Measurements from ENCODE around the gene SCUBE1.

The SCUBE1 gene

DNA sequence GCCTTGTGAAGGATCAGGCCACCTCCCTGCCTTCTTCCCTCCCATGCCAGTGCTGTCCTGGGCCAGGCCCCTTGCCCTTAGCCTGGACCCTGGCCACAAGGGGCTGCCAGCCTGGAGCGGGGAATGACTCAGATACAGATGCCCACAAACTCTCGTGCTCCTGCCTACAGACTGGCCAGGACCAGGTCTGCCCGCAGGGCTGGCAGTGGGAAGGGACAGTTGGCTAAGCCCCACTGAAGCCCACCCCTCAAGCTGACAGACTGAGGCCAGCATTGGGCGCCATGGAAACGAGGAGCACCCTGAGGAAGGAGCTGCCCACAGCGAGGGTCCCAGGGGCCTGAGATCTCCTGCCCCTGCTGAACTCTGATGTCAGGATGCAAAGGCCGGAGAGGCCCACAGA is 14.1 kb downstream of the SCUBE1 start:
- H3K4me3 ChIP-seq = no peak overlapping the region
- TF ChIP-seq, protein P1, sequence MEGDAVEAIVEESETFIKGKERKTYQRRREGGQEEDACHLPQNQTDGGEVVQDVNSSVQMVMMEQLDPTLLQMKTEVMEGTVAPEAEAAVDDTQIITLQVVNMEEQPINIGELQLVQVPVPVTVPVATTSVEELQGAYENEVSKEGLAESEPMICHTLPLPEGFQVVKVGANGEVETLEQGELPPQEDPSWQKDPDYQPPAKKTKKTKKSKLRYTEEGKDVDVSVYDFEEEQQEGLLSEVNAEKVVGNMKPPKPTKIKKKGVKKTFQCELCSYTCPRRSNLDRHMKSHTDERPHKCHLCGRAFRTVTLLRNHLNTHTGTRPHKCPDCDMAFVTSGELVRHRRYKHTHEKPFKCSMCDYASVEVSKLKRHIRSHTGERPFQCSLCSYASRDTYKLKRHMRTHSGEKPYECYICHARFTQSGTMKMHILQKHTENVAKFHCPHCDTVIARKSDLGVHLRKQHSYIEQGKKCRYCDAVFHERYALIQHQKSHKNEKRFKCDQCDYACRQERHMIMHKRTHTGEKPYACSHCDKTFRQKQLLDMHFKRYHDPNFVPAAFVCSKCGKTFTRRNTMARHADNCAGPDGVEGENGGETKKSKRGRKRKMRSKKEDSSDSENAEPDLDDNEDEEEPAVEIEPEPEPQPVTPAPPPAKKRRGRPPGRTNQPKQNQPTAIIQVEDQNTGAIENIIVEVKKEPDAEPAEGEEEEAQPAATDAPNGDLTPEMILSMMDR (IDR thresholded peaks at IDR 0.05) = no peak
- H3K27ac ChIP-seq = no peak overlapping the region
- DNase-seq (ENCODE audit: low spot score) = no peak

DNA sequence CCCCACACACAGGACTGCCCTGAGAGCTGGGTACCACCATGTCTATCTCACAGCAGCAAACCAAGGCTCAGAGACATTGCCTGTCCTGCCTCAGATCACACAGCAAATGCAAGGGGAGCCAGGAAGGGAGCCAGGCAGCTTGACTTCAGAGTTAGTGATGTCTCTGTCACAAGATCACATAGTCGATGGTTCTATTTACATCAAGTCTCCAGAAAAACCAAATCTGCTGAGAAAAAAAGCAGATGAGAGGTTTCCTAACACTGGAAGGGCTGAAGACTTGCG is 16.1 kb downstream of the SCUBE1 start:
- TF ChIP-seq, protein P1 (IDR thresholded peaks at IDR 0.05) = no peak
- H3K4me3 ChIP-seq = no peak overlapping the region
- no peak overlapping the region for H3K27ac ChIP-seq
- DNase-seq (ENCODE audit: low spot score) = no peak

DNA sequence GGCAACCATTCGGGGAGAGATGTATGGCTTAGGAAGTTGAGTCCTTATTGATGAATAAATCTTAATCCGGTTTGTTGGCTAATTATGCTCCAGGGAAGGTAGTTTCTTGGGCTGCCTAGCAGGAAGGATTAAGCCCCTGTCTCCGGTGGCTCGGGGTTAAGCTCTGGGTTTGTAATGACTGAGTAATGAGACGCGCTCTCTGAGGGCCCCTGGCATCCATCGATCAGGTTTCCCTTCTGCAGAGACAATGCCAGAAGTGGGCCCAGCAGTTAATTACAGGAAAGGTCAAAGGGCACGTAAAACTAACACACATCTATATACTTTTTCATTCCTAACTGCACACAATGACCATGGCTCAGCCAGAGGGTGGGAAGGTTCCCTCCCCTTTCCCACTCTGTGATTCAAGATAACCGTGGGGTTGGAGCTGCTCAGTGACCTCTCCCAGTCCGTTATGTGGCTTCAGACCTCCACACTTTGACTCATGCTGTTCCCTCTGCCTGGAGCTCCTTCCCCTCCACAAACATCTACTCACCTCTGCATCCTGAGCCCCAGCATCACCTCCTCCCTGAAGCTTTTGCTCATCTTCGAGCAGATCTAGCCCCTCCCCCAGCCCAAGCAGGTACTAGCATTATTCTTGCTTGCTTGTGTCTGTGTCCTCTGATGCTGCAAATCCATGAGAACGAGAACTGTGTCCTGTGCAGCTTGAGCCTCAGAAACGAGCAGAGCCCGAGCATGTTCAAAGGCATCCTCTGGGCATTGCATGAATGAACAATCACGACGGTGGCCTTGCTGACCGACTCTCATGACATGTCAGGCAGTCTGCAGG is 16.6 kb downstream of the SCUBE1 start:
- DNase-seq (ENCODE audit: low spot score) = no peak
- Histone ChIP-seq H3K4me3 (no peak overlapping the region), H3K27ac (no peak overlapping the region)
- TF ChIP-seq, protein P1 (IDR thresholded peaks at IDR 0.05) = no peak

DNA sequence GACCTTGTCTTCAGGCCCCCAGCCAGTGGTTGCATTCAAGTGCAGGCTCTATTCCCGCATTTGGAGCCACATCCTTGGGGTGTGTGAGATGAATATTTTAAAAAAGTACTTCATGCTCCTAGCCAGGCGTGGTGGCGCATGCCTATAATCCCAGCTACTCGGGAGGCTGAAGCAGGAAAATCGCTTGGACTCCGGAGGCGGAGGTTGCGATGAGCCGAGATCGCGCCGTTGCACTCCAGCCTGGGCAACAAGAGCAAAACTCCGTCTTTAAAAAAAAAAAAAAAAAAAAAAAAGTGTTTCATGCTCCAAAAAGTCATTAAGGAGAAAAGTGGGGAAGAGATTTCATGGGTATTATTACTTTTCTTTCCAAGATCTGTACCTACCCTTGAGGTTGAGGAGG is 18.0 kb downstream of the SCUBE1 start:
- no peak overlapping the region for H3K27ac ChIP-seq
- no peak for DNase-seq (ENCODE audit: low spot score)
- H3K4me3 ChIP-seq = no peak overlapping the region
- TF ChIP-seq, protein P1 (IDR thresholded peaks at IDR 0.05) = no peak

DNA sequence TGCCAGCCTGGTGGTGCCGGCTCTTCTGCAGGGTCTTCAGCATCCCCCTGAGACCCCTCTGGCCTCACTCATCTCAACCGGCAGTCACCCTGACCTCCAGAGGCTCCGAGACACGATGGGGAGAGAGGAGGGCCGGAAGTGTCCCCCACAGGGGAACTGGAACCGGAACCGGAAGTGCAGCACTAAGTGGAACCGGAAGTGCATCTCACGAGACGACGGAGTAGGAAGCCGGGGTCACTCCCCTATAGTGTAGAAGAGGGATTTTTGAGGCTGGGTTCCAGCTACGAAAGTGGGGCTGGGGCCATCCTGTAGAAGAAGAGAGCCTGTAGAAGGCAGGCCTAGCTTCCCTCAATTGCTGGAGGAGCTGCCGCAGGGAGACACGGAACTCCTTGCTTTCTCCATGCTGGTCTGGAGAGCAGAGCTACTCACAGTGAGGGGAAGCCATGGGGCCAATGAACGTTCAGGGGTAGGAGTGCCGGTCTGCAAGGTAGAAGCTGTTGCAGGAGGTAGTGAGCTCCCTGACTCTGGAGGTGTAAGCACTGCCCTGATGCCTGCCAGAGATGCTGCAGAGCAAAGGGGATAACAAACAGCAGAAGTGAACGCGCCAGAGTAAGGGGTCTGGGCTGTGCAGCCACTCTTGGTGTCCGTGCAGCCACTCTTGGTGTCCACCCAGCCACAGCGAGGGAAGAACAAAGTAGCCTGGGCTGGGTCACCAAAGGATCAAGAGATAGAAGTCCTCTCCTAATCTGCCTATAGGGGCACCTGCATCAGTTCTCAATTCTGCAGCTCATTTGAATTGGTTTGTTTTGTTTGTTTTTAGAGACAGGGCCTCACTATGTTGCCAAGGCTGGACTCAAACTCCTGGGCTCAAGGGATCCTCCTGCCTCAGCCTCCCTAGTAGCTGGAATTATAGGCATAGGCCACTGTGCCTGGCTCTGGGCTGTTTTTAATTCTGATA is 21.9 kb downstream of the SCUBE1 start:
- no peak for DNase-seq (ENCODE audit: low spot score)
- TF ChIP-seq, protein P1 (IDR thresholded peaks at IDR 0.05) = no peak
- no peak overlapping the region for H3K27ac ChIP-seq
- no peak overlapping the region for H3K4me3 ChIP-seq

DNA sequence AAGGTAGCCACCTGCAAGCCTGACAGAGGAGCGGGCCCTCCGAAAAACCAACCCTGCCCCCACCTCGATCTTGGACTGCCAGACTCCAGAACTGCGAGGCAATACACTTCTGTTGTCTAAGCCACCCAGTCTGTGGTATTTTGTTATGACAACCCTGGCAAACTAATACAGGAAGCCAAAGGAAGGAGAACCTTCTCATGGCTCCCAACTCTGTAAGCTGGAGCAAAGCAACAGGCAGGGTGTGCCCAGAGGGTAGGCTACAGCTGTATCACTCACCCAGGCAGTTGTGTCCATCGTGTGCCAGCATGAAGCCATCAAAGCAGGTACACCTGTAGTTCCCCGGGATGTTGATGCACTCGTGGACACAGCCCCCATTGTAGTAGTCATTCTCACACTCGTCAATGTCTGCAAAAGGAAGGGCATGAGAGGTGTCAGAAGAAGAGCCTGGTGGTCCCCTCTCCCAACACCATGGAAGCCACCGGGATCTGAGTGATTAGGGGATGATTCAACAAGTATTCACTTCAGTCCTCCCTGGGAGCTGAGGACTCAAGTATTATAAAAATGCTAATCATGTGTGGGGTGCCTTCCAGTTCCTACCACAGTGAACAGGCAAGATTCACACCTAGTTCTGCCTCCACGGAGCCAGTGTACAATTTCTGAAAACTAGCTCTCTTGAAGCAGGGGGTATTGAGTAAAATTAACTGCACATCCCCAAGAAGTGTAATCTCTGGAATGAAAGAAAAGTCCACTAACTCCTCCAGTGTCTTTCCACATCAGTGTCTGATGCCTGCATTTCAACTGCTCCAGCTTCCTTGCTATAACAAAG is 23.3 kb downstream of the SCUBE1 start:
- TF ChIP-seq, protein P1 (IDR thresholded peaks at IDR 0.05) = no peak
- no peak overlapping the region for H3K27ac ChIP-seq
- no peak for DNase-seq (ENCODE audit: low spot score)
- no peak overlapping the region for H3K4me3 ChIP-seq

All from coronary artery (tissue), 2 donors.